Progenitor cell of endocrine pancreas (in vitro differentiated cells): ENCODE data around the gene DLX5. TPM values are rescaled to one million over a fixed set of nuclear protein-coding genes. Genes with fewer than 3 reads are reported as not detected.

Experiments
- DNase-seq: peaks from one replicate; pipeline ENCODE4 v3.0.0; 2021; ENCODE audit warnings: low spot score; ENCODE audit not compliant: unreplicated experiment
- H3K27ac Mint-ChIP-seq: 2 replicates; pipeline ENCODE4 v1.8.0; 2021; ENCODE audit warnings: mild to moderate bottlenecking, moderate library complexity, mixed read lengths
- H3K27me3 Mint-ChIP-seq: 2 replicates; pipeline ENCODE4 v1.8.0; 2021; ENCODE audit warnings: mixed read lengths
- H3K36me3 Mint-ChIP-seq: 2 replicates; pipeline ENCODE4 v1.8.0; 2022; ENCODE audit warnings: mixed read lengths; ENCODE audit not compliant: insufficient read depth
- H3K4me1 Mint-ChIP-seq: 2 replicates; pipeline ENCODE4 v1.8.0; 2021; ENCODE audit warnings: low read depth, mixed read lengths
- H3K4me3 Mint-ChIP-seq: 2 replicates; pipeline ENCODE4 v1.8.0; 2021; ENCODE audit warnings: low read depth, mild to moderate bottlenecking, moderate library complexity, mixed read lengths
- H3K9me3 Mint-ChIP-seq: 2 replicates; pipeline ENCODE4 v1.8.0; 2021; ENCODE audit warnings: low read depth, mixed read lengths
- CTCF ChIP-seq: fragments of 200-600 bp; sonication (generic); IDR thresholded peaks from one replicate; pipeline ENCODE4 v1.5.0; 2021; ENCODE audit warnings: antibody characterized with exemption, mild to moderate bottlenecking; ENCODE audit not compliant: unreplicated experiment
- total RNA-seq: library from RNA; stranded (reverse); gene quantifications from 2 replicates; pipeline ENCODE4 v1.2.1, GENCODE V29; 2021

The DLX5 gene
- total RNA-seq, 1 donor from 2014 or later, result 1.7 TPM

DNA sequence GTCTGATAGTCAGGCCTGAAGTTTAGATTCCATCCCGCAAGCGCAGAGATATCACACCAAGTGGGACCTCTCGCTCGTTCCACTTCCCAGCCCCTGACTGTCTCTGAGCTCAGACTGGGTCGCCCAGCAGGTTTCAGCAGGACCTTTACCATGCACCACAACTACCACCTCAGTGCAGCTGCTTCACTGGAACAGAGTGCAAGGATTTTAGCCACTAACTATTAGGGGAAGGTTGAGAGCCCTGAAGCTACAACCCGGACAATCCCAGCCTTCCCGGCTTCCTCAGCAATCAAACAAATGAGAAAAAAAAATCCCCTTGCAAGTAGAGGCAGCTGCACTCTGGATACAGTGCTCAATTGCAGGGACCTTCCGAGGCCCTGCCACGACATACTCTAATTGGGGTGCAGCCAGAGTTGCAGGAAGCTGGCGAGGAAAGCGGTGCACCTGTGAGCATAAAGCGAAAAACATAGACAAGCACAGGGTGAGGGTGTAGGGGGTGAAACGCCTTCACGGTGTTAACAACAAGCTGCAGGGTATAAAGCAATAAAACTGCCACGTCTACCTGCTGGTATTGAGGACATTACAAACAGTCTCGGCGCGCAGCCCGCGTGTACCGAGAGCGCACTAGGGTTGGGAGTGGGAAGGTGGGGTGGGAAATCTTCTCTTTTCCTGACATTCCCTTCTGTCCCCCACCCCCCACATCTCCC is 21.9 kb downstream of the DLX5 start:
- no peak overlapping the region for H3K4me3 Mint-ChIP-seq
- TF ChIP-seq CTCF, result no peak
- H3K4me1 Mint-ChIP-seq, result peaks cover 3% of the 10 kb centered on the region
- no peak overlapping the region for H3K27ac Mint-ChIP-seq
- H3K9me3 Mint-ChIP-seq, result no peaks in the 10 kb centered on the region
- DNase-seq, result no peak
- no peaks in the 10 kb centered on the region for H3K36me3 Mint-ChIP-seq
- peaks cover 89% of the 10 kb centered on the region for H3K27me3 Mint-ChIP-seq

- DNase-seq, result no peak
- no peak overlapping the region for H3K27ac Mint-ChIP-seq
Observed at GRCh38 chr7:97001656-97002554, 22.7 kb downstream of the DLX5 start.

GRCh38 chr7:97001221-97001620 is 23.4 kb downstream of the DLX5 start:
- Mint-ChIP-seq H3K4me1 (peaks cover 3% of the 10 kb centered on the region), H3K27me3 (peaks cover 91% of the 10 kb centered on the region), H3K27ac (no peak overlapping the region), H3K36me3 (no peaks in the 10 kb centered on the region), H3K4me3 (no peak overlapping the region), H3K9me3 (no peaks in the 10 kb centered on the region)
- TF ChIP-seq CTCF, result no peak
- no peak for DNase-seq

More at GRCh38 chr7:97001656-97002554, 22.7 kb downstream of the DLX5 start:
- no peak overlapping the region for H3K4me3 Mint-ChIP-seq
- no peaks in the 10 kb centered on the region for H3K36me3 Mint-ChIP-seq
- no peaks in the 10 kb centered on the region for H3K9me3 Mint-ChIP-seq
- no peak for TF ChIP-seq CTCF
- peaks cover 89% of the 10 kb centered on the region for H3K27me3 Mint-ChIP-seq
- H3K4me1 Mint-ChIP-seq, result peaks cover 3% of the 10 kb centered on the region

- Mint-ChIP-seq H3K36me3 (no peaks in the 10 kb centered on the region), H3K27me3 (peaks cover 100% of the 10 kb centered on the region), H3K9me3 (no peaks in the 10 kb centered on the region), H3K4me1 (peaks cover 2% of the 10 kb centered on the region), H3K4me3 (no peak overlapping the region), H3K27ac (no peak overlapping the region)
- no peak for TF ChIP-seq CTCF
- DNase-seq, result no peak
Observed at GRCh38 chr7:96998744-96999143, 25.9 kb downstream of the DLX5 start.

GRCh38 chr7:96998333-96998732 is 26.3 kb downstream of the DLX5 start:
- Mint-ChIP-seq H3K27me3 (peaks cover 100% of the 10 kb centered on the region), H3K36me3 (no peaks in the 10 kb centered on the region), H3K4me3 (no peak overlapping the region), H3K9me3 (no peaks in the 10 kb centered on the region), H3K27ac (no peak overlapping the region), H3K4me1 (peaks cover 2% of the 10 kb centered on the region)
- DNase-seq, result no peak
- no peak for TF ChIP-seq CTCF
